ENCODE data around the gene PTPRK.
"Not testable (repeated sequence)": the region's sequence is repeated elsewhere in the genome, so short reads cannot be mapped to it uniquely, and the experiment has no call there.

The PTPRK gene

GRCh38 chr6:128487055-128487454, 33.3 kb downstream of the PTPRK start:
- no peak for DNase-seq

DNA sequence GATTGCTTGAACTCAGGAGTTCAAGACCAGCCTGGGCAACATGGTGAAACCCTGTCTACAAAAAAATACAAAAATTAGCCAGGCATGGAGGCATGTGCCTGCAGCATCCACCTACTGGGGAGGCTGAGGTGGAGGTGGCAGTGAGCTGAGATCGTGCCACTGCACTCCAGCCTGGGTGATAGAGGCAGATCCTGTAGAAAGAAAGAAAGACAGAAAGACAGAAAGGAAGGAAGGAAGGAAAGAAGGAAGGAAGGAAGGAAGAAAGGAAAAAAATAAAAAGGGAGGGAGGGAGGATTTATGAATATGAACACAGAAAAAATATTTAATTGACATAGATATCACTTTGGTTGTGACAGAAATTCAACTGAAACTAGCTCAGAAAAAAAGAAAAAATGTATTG, 33.8 kb downstream of the PTPRK start:
- not testable (repeated sequence) for DNase-seq

- DNase-seq: no peak
Measured at GRCh38 chr6:128483472-128484135, 36.8 kb downstream of the PTPRK start.

GRCh38 chr6:128482642-128483041, 37.8 kb downstream of the PTPRK start:
- no peak for DNase-seq

GRCh38 chr6:128479991-128480390, 40.4 kb downstream of the PTPRK start:
- no peak for DNase-seq

DNA sequence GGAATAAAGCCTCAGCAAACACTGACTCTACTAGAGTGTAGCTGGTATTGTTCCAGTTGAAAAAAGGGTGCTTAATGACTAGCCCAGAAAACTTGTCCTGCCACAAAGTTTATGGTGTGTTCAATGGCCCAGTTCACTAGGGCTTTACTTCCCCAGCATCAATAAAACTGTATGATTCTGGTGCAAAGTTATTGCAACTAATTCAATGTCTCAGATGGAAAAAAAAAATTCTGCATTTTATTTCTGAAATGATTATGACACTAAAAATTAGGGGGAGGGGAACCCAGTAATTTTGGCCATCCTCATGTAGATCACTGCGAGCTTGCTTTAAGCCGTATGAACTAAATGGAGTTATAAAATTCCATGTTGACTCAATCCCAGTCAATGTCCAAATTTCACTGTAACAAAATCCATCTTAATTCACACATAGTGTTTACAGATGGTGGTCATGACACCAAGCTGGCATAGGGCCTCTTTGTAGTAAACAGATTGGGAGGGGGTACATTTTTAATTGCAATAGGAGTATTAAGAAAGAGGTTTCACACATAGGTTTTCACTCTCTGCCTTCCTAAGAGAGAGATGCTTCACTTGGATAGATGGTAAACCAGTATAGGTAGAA, 41.2 kb downstream of the PTPRK start:
- no peak for DNase-seq

DNA sequence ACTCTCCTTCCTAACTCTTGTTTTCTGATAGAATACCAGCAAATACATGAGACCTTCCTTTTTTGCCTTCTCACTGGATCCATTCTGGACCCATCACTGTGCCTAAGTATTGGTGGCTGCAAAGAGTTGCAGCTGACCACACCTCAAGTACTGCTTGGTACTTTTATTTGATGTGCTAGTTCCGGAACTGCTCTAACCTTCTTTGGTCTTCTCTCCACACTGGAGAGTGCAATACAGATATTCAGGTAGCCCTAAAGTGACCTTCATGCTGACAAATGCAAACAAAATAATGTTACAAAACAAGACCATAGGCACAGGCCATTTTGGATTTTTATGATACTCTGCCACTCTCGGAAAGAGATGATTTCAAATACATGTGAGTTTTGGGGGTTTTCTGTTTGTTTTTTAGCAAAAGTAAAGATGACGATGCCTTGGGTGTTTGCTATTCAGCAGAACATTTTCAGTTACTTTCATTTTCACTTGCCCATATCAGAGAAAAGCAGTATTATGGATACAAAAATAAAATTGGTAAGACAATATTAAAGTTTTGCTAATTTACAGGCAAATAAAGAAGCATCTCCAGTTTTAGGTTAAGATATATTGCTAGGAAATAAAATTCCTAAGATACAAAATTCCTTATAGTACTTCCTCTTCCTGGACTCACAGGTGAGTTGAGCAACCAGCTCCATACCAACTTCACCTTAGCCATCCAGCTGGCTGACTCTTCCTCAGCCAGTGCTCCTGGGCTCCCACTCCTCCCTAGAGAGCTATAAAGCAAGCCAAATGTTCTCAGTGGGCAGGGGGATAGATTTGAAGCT, 42.0 kb downstream of the PTPRK start:
- no peak for DNase-seq

DNA sequence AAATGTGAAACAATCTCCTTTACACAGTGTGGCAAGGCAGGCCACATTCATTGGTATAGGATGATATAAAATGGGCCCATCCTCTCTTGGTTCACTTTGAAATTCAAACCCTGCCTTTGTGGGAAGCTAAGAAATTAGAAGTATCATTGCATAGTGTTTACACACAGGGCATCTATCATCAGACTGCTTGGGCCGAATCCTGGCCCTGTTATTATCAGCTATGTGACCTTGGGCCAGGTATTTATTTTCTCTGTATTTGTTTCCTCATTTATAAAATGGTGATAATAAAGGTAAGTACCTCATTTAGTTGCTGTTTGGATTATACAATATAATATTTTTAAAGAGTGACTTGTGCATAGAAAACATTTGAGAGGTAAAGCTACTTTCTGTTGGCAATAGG, 45.5 kb downstream of the PTPRK start:
- no peak for DNase-seq

DNA sequence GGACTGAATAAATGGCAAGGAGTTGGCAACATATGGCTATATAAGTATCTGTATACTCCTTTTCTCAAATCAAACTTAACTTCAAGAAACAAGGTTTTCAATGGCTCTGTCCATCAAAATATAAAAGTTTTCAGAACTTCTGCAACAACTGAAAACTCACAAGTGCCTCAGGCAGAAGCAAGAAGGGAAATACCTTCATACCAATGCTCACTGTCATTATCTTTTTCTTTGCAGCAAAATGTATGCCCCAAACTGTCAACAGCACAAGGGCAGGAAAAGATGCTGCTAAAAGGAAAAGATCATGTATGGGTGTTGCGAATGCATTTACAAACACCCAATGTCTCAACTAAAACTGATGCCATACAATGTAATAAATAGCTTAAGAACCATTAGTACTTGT, 45.9 kb downstream of the PTPRK start:
- no peak for DNase-seq

- DNase-seq: no peak
Measured at GRCh38 chr6:128471907-128472306, 48.5 kb downstream of the PTPRK start.

- DNase-seq: no peak
Measured at GRCh38 chr6:128465368-128466343, 54.7 kb downstream of the PTPRK start.

GRCh38 chr6:128464790-128465189, 55.6 kb downstream of the PTPRK start:
- DNase-seq: no peak

DNA sequence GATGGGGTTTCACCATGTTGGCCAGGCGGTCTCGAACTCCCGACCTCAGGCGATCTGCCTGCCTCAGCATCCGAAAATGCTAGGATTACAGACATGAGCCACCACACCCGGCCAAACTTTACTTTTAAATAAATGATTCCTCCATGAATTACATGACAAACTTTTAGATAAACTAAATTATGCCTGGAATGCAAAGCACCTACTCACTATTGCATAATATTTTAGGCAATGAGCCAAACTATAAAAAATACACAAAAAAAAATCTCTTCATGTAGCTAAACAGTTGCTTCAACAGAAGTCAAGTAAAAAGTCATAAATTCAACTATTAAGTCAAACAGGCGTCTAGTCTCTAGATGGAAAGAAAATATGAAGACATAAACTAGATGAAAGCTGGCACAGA, 56.5 kb downstream of the PTPRK start:
- DNase-seq: no peak

GRCh38 chr6:128461501-128461900, 58.9 kb downstream of the PTPRK start:
- DNase-seq: no peak

GRCh38 chr6:128456510-128457230, 63.7 kb downstream of the PTPRK start:
- no peak for DNase-seq

GRCh38 chr6:128455959-128456358, 64.4 kb downstream of the PTPRK start:
- no peak for DNase-seq

- DNase-seq: no peak
Measured at GRCh38 chr6:128452713-128453112, 67.7 kb downstream of the PTPRK start.

DNA sequence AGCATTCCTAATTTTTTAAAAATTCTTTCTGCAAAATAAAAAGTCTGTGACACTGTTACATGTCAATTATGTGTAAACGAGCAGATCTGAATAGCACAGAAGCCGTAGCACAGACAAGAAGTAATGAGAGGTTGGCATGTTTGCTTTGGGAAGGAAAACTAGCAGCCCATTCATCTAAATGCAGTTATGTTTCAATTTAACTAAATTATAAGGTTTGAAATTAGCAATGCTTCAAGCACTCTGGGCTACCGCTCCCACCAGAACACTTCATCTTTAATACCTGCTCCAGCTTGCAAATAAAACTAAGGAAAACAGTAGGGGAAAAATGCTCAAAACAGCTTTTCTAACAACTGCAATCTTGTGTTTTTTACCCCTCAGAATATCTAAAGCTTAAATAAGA, 73.9 kb downstream of the PTPRK start:
- no peak for DNase-seq

DNA sequence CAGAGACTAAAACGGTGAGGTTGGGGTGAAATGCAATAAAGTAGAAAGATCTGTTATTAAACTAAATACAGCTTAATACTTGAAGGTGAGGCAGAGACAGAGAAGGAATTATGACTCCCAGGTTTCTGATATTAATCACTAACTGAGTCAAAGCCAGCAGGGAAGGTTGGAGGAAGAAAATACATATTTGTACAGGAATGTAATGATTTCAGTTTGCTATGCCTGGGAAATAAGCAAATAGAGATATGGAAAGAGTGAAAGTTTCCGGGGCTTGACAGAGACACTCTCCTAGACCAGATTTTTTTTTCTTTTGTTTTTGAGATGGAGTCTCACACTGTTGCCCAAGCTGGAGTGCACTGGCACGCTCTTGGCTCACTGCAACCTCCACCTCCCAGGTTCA, 76.8 kb downstream of the PTPRK start:
- no peak for DNase-seq

DNA sequence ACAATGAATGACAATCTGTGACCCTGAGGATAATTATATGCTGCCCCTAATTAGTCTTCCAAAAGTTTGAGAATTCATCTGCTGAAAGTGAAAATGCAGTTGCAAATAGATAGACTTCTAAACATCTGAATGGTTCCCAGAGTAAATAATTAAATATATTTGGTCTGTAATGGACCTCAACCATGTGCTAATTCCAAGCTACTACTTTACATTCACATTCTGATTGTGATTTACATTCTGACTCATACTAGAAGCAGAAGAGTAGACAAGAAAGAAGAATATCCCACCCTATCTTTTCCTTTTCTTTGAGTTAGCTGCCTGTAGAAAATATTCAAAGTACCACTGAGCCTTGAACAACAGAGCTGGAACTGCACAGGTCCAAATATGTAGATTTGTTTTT, 80.8 kb downstream of the PTPRK start:
- no peak for DNase-seq

DNA sequence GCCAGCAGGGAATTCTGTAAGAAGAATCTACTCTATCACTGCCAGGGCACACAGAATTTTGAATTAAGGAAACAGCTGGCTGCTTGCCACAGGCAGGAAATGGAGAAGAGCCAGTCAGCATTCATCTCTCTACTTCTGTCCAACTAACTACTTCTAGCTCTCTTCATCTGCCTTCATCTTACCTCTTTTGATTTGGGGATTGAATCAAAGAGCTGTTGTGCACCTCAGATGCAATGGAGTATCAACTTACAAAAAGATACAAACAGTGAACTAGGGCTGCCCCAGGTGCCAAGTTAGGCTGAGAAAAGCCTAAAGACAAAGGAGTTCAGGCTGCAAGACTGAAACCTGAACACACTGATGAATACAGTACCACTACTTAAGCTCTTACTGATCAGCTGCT, 82.0 kb downstream of the PTPRK start:
- DNase-seq: no peak

DNA sequence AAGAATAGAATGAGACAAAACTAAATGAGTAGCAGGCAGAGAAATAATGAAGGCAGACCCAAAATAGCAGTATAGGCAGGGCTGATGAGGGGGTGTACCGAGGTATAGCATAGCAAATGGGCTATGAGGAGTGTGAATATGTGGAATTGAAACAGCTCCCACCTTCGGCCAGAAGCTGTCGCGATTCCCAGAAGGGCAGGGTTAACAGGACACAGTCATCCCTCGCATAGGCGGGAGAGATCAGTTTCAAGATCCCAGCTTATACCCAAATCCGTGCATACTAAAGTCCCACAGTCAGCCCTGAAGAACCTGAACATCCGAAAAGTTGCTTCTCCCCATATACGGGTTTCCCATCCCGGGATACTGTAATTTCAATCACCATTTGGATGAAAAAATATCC, 82.7 kb downstream of the PTPRK start:
- DNase-seq: no peak

Measured in GF-D8 (cell line).